HUES48 (cell line): ENCODE measurements around the gene UNC119B.
"Not testable (repeated sequence)": the region's sequence is repeated elsewhere in the genome, so short reads cannot be mapped to it uniquely, and the experiment has no call there.

Experiments used
- H3K27ac ChIP-seq: one replicate; pipeline ENCODE4 v1.7.0; 2013; ENCODE audit warnings: low read depth, low read length, inconsistent platforms
- H3K27me3 ChIP-seq: 2 replicates; pipeline ENCODE4 v1.6.1; 2013; ENCODE audit warnings: mild to moderate bottlenecking, low read length; ENCODE audit not compliant: control insufficient read depth, insufficient read depth
- H3K36me3 ChIP-seq: 2 replicates; pipeline ENCODE4 v1.6.1; 2013; ENCODE audit warnings: low read length; ENCODE audit not compliant: control insufficient read depth, insufficient read depth
- H3K4me1 ChIP-seq: 2 replicates; pipeline ENCODE4 v1.6.1; 2013; ENCODE audit warnings: mild to moderate bottlenecking, low read length; ENCODE audit not compliant: control insufficient read depth, insufficient read depth
- H3K4me3 ChIP-seq: 2 replicates; pipeline ENCODE4 v1.5.1; 2013; ENCODE audit warnings: mild to moderate bottlenecking, low read depth, low read length
- H3K9ac ChIP-seq: 2 replicates; pipeline ENCODE4 v1.6.1; 2013; ENCODE audit warnings: mild to moderate bottlenecking, low read depth, low read length, moderate library complexity
- H3K9me3 ChIP-seq: 2 replicates; pipeline ENCODE4 v1.6.1; 2013; ENCODE audit warnings: low read length; ENCODE audit not compliant: control insufficient read depth, insufficient read depth

UNC119B gene

DNA sequence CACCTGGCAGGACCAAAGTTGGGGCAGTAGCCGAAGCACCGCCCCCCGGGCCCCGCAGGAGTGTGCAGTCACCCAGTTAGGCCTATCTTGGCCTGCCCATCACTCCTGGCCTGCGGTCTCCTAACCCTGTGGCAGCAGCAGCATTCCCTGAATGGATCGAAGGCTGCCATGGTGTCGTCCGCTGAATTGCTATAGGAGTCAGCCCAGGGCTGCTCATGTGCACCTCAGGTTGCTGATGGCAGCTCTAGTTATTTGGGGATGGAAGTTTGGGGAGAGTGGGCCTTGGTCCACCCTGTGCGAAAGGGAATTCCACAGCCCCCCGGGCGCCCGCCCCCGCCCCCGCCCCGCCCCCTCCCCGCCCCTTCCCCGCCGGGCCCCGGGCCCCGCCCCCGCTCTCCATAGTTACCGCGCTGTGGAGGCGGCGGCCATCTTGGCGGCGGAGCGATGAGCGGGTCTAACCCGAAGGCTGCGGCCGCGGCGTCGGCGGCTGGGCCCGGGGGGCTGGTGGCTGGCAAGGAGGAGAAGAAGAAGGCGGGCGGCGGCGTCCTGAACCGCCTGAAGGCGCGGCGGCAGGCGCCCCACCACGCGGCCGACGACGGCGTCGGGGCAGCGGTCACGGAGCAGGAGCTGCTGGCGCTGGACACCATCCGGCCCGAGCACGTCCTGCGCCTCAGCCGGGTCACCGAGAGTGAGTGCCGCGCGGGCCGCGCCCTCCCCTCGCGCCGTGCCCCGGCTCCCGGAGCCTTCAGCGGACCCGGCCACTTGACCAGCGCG, at the start of gene UNC119B:
UNC119B (plus strand) TSS at position 428 of the 774 bp plus-strand sequence; CDS start at position 445, 17 bp downstream.
- H3K27ac ChIP-seq, result peak within 1 kb of the TSS; percentile 72
- H3K9me3 ChIP-seq, result no peaks in the 10 kb centered on the region
- H3K9ac ChIP-seq, result peak within 1 kb of the TSS; percentile 91
- H3K4me1 ChIP-seq, result peaks cover 21% of the 10 kb centered on the region
- H3K4me3 ChIP-seq, result peak within 1 kb of the TSS; percentile 84
- H3K36me3 ChIP-seq, result peaks cover 30% of the 10 kb centered on the region
- no peaks in the 10 kb centered on the region for H3K27me3 ChIP-seq

DNA sequence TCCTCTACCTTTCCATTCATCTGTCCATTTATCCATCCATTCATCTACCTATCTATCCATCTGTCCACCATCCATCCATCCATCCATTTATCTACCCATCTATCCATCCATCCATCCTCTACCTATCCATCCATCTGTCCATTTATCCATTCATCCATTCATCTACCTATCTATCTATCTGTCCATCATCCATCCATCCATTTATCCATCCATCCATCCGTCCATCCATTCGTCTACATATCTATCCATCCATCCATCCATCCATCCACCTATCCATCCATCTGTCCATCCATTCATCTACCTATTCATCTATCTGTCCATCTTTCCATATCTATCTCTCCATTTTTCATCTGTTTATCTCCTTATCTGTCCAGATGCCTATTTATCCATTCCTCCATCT, 48.8 kb upstream of the UNC119B start:
- H3K9ac ChIP-seq, result no peak overlapping the region
- H3K27me3 ChIP-seq, result no peaks in the 10 kb centered on the region
- no peak overlapping the region for H3K4me3 ChIP-seq
- H3K27ac ChIP-seq, result no peak overlapping the region
- no peaks in the 10 kb centered on the region for H3K36me3 ChIP-seq
- peaks cover 1% of the 10 kb centered on the region; the same call in 1 of the 2 replicates for H3K4me1 ChIP-seq
- no peaks in the 10 kb centered on the region for H3K9me3 ChIP-seq

DNA sequence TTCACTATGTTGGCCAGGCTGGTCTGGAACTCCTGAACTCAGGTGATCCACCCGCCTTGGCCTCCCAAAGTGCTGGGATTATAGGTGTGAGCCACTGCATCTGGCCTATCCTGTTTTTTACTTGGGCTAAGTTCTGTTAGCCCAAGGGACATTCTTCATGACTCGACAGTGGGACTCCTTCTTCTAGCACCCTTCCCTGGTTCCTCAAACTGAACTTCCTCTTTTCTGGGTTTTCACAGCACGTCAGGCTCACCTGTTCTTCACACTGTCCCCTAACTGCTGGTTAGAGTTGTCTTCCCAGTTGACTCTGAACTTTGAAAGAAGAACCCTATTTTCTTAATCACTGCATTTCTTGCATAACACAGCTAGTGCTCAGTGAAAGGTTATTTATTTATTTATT, 47.4 kb upstream of the UNC119B start:
- Histone ChIP-seq H3K9me3 (no peaks in the 10 kb centered on the region), H3K9ac (no peak overlapping the region), H3K4me3 (no peak overlapping the region), H3K4me1 (peaks cover 7% of the 10 kb centered on the region; the same call in 1 of the 2 replicates), H3K36me3 (no peaks in the 10 kb centered on the region), H3K27ac (no peak overlapping the region), H3K27me3 (no peaks in the 10 kb centered on the region)

DNA sequence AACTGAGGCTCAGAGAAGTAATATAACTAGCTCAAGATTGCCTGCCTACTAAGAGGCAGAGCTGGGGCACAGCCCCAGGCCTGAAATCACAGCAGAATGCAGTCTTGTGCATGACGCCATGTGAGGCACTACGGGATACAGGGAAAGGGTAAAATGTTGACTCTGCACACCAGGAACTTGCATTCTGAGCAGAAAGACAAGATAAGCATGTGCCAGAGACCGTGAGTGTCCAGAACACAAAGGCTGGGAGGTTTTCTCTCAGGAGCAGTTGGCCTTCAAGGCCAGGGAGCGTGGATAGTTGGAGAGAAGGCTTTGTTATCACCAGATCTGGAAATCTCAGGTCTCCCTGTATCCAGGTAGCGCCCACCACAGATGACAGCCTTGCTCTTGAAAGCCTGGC, 46.5 kb upstream of the UNC119B start:
- no peaks in the 10 kb centered on the region for H3K9me3 ChIP-seq
- peaks cover 15% of the 10 kb centered on the region for H3K4me1 ChIP-seq
- H3K9ac ChIP-seq, result no peak overlapping the region
- no peaks in the 10 kb centered on the region for H3K36me3 ChIP-seq
- H3K27ac ChIP-seq, result no peak overlapping the region
- no peaks in the 10 kb centered on the region for H3K27me3 ChIP-seq
- H3K4me3 ChIP-seq, result no peak overlapping the region

DNA sequence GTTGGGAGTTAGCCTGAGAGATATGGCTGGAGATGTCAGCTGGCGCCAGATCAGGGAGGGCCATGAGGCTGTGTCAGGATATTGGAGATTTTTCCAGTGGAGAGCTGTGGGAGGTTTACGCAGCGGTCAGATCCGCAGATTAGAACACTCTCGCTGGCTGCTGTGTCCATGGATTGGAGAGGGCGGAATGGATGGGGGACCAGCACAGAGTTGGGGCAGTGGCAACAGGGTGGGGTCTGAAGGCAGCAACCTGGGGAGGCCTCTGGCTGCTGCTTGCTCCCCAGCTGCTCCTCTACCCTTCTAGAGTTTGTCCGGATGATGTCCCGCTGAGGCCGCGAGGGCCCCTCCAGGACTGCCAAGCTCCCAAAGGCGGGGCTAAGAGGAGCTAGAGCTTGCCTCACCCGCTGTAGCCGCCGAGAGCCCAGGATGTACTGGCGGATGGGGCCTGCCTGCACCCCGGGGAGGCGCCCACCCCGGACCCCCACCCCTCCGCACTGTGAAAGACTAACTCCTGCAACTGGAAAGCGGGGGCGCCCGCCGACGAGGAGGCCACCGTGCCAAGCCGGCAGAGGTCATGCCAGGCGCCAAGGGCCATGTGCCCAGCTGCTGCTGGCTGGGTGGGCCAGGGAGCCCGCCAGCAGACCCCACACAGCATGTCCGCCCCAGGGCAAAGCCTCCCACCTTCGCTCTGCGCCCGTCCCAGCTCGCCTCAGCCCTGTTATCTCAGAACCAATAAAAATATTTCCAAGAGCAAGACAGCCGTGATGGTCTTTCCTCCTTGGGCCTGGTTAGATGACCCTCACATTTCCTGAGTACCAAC, 43.5 kb upstream of the UNC119B start:
- H3K4me1 ChIP-seq, result peaks cover 27% of the 10 kb centered on the region

DNA sequence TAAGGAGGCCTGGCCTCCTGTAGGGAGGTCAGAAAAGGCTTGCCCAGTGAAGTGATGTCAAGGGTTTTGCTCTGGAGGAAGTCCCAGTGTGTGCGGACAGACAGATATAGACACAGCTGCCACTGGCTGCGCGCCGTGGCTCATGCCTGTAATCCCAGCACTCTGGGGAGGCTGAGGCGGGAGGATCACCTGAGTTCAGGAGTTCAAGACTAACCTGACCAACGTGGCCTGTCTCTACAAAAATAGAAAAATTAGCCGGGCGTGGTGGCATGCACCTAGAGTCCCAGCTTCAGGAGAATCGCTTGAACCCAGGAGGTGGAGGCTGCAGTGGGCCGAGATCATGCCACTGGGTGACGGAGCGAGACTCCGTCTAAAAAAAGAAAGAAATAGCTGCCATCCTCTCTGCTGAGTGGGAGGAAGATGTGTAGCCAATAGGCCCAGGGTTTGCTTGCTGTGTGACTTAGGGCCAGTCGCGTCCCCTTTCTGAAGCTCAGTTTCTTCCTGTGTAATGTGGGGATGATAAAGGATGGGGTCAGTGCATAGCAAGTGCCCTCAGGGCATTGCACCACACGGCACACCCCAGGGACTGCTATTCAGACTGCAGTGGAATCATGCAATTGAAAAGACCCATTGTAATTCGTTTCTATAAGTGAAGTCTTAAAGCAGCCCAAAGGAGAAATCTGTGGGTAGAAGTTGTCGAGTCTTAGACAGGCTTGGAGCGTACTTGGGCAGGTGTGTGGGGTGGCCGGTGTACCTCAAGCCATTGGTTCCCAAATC, 42.0 kb upstream of the UNC119B start:
- no peaks in the 10 kb centered on the region for H3K27me3 ChIP-seq
- no peak overlapping the region for H3K9ac ChIP-seq
- H3K36me3 ChIP-seq, result no peaks in the 10 kb centered on the region
- peak overlapping the region; percentile 72 for H3K27ac ChIP-seq
- no peaks in the 10 kb centered on the region for H3K9me3 ChIP-seq
- H3K4me1 ChIP-seq, result peaks cover 27% of the 10 kb centered on the region
- peak overlapping the region; percentile 40; the same call in 1 of the 2 replicates for H3K4me3 ChIP-seq

More for the DNA sequence above, 43.5 kb upstream of the UNC119B start:
- no peaks in the 10 kb centered on the region for H3K9me3 ChIP-seq
- H3K36me3 ChIP-seq, result no peaks in the 10 kb centered on the region
- no peak overlapping the region for H3K9ac ChIP-seq
- H3K27ac ChIP-seq, result no peak overlapping the region
- H3K4me3 ChIP-seq, result no peak overlapping the region
- no peaks in the 10 kb centered on the region for H3K27me3 ChIP-seq

DNA sequence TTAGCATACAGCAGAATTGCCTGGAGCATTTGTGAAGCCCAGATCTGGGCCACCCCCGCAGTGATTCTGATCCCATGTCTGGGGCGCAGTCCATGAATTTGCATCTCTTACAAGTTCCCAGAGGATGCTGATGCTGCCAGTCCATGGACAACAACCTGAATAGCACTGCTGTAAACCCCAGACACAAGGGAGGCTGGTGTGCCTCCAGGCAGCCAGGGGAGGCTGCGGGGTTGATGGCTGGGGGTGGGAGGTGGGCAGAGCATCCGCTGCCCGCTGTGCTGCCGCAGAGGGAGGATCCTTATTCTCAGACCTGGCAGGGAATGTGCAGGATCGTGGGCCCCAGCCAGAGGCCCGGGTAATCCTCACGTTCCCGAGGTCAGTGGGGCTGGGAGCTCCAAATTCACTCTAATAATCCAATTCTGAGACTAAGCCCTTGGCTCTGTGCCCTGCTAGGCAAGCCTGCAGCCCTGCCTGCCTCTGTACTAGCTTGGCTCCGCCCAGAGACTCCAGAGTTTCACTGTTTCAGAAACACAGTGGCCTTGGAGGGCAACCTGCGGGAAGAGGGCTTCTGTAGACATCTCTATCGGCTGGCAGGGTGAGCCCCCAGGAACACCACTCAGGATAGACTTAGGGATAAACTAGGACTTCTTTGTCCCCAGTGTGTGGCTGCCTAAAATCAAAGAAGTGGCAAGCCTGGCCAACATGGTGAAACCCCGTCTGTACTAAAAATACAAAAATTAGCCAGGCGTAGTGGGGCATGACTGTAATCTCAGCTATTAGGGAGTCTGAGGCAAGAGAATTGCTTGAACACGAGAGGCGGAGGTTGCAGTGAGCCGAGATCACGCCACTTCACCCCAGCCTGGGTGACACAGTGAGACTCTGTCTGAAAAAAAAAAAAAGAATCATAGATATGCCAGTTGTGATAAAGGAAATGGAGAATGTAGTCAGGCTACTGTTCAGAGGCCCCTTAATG, 41.1 kb upstream of the UNC119B start:
- Histone ChIP-seq H3K27ac (peak overlapping the region; percentile 72), H3K4me3 (peak overlapping the region; percentile 40; the same call in 1 of the 2 replicates), H3K9ac (no peak overlapping the region), H3K27me3 (no peaks in the 10 kb centered on the region), H3K36me3 (no peaks in the 10 kb centered on the region), H3K4me1 (peaks cover 27% of the 10 kb centered on the region), H3K9me3 (no peaks in the 10 kb centered on the region)

DNA sequence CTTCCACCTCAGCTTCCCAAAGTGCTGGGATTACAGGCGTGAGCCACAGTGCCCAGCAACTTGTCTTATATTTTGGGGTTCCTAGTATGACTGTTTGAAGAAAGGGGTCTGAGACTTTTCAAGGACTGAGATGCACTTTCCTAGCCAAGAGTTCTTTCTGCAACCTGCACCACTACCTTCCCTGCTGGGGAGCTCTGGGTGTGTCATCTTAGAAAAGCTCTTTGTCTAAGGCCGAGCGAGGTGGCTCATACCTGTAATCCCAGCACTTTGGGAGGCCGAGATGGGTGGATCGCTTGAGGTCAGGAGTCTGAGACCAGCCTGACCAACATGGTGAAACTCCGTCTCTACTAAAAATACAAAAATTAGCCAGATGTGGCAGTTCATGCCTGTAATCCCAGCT, 40.0 kb upstream of the UNC119B start:
- H3K9ac ChIP-seq, H3K36me3 ChIP-seq, H3K27ac ChIP-seq, H3K9me3 ChIP-seq, H3K27me3 ChIP-seq, H3K4me3 ChIP-seq: not testable (repeated sequence)
- peaks cover 27% of the 10 kb centered on the region for H3K4me1 ChIP-seq

DNA sequence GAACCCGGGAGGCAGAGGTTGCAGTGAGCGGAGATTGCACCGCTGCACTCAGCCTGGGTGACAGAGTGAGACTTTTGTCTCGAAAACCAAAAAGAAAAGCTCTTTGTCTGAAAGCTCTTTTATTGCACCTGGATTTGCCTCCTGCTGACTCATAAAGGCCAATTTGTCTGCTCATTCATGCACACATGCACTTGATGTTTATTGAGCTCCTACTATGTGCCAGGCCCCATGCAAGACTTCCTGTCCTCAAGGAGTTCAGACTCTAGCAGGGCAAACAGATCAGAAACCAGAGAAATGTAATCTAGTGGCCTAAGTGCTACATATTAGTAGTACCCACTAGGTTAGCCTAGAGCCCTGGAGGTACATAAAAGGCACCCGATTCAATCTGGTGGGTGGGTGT, 39.6 kb upstream of the UNC119B start:
- Histone ChIP-seq H3K4me1 (peaks cover 27% of the 10 kb centered on the region), H3K4me3 (no peak overlapping the region), H3K36me3 (no peaks in the 10 kb centered on the region), H3K27ac (no peak overlapping the region), H3K9ac (no peak overlapping the region), H3K27me3 (no peaks in the 10 kb centered on the region), H3K9me3 (no peaks in the 10 kb centered on the region)

DNA sequence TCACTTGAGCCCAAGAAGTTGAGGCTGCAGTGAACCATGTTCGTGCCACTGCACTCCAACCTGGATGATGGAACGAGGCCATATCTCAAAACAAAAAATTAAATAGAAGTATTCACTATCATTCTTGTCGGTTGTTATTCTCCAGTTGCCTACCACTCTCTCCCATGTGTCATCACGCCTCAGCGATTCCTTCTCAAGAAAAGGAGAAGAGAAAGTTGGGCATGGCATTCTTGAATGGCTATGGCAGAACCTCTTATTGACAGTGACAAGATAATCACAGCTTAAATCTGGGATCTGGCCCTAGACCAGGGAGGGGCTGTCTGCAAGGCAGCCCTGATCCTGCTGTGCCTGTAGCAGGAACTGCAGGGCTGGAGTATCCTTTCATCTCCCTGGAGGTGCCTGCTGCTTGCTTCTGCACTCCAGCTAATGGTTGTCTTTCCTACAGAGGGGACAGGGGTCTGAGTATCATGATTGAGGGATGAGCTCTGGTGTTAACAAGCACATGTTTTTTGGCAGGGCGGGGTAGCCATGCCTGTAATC, 36.1 kb upstream of the UNC119B start:
- H3K27ac ChIP-seq, result no peak overlapping the region
- H3K9ac ChIP-seq, result no peak overlapping the region
- H3K9me3 ChIP-seq, result no peaks in the 10 kb centered on the region
- no peaks in the 10 kb centered on the region for H3K27me3 ChIP-seq
- no peaks in the 10 kb centered on the region for H3K36me3 ChIP-seq
- peaks cover 8% of the 10 kb centered on the region for H3K4me1 ChIP-seq
- no peak overlapping the region for H3K4me3 ChIP-seq
